Ovary (tissue), 3 donors: Measurements from ENCODE around the gene ANO3.

Experiments used
- EP300 ChIP-seq: sonication (generic); formaldehyde crosslinking; IDR thresholded peaks from one replicate; pipeline ENCODE4 v1.6.1; 2017; ENCODE audit warnings: antibody characterized with exemption
- POLR2A ChIP-seq: fragments of 450-650 bp; IDR thresholded peaks from one replicate; pipeline ENCODE4 v1.6.1; 2017; ENCODE audit warnings: antibody characterized with exemption, mild to moderate bottlenecking, moderate library complexity
- TF ChIP-seq, protein P1 (sequence below), 3 donors: fragments of 450-650 bp in 2 of 3; fragments of 200-600 bp in 1 of 3; IDR thresholded peaks; one replicate each; pipeline versions ENCODE4 v1.5.1 to v1.8.0; 2016 to 2022; ENCODE audit warnings: antibody characterized with exemption in 3 of 3, mild to moderate bottlenecking in 1 of 3
- donor health status: DM: no; HTN: no; CAD: no.

GRCh38 chr11:26572770-26573402 is 241.0 kb downstream of the ANO3 start:
- TF ChIP-seq, protein P1, sequence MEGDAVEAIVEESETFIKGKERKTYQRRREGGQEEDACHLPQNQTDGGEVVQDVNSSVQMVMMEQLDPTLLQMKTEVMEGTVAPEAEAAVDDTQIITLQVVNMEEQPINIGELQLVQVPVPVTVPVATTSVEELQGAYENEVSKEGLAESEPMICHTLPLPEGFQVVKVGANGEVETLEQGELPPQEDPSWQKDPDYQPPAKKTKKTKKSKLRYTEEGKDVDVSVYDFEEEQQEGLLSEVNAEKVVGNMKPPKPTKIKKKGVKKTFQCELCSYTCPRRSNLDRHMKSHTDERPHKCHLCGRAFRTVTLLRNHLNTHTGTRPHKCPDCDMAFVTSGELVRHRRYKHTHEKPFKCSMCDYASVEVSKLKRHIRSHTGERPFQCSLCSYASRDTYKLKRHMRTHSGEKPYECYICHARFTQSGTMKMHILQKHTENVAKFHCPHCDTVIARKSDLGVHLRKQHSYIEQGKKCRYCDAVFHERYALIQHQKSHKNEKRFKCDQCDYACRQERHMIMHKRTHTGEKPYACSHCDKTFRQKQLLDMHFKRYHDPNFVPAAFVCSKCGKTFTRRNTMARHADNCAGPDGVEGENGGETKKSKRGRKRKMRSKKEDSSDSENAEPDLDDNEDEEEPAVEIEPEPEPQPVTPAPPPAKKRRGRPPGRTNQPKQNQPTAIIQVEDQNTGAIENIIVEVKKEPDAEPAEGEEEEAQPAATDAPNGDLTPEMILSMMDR (IDR thresholded peaks at IDR 0.05): no peak
- TF ChIP-seq EP300 (no peak), POLR2A (no peak)
